ENCODE data around the gene FAM114A2.

The FAM114A2 gene

DNA sequence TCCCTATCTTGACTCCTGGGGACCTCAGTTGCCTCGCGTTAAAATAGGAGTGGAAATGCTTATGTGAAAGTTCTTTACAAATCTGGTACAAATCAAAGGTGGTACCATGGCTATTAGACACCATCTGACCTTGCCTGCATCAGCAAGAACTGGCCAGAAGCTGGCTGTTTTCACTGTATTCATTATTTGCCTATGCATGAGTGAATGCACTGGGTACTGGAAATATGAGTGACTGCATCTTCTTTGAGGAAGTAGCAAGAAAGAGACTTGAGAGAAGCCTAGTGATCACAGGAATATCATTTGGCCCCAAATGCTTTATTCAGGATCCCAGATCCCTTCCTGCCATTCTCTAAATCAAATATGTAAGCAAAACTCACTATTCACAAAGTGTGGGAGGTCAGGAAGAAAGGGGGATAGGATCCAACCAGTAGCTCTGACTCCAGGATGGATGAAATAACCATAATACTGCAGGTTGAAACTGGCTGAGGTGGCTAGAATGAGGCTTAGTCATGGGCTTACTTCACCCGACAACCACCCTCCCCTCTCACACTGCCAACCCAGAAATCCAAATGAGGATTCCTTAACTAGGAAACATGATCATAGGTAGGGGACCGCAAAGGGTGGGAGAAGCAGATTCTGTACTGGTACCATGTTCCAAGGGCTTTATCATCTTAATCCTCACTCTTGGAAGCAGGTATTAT, 56.7 kb downstream of the FAM114A2 start:
- DNase-seq: no peak

DNA sequence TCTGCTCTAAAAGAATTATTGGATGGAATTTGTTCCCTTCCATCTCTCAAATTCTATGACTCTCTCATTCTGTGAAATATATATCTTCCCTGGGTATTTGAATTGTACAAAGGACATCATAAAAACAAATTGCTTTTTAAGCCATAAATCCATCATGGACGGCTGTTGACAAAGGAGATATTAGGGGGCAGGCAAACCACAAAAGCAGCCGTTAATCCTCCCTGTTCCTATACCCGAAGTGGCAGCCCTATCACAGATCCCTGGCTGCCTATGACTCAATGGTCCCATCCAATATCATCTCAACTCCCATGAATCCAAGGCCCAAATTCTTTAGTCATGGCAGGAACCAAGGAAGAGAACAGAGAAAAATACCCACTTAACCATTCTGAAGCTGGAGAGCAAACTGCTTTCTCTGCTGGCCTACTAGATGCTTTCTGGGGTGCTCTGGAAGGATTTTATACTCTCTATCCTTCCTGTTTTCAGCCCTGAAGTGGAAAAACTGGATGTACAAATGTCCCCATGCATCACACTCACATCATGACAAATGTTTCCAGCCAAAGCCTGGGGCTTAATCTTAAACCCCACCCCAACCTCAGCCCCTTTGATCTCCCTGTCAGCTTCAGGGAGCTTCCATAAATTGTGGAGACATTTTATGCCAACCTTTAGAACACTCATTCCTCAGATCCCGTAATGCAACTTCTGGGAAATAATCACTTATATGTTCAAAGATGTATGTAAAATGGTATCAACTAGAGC, 59.5 kb downstream of the FAM114A2 start:
- DNase-seq: no peak

GRCh38 chr5:153974813-153975163, 63.9 kb downstream of the FAM114A2 start:
- no peak for DNase-seq

- peak; percentile 4 for DNase-seq
These were observed 64.4 kb downstream of the FAM114A2 start for GRCh38 chr5:153974131-153974812.

- DNase-seq: no peak
These were observed 66.5 kb downstream of the FAM114A2 start for GRCh38 chr5:153972240-153972639.

DNA sequence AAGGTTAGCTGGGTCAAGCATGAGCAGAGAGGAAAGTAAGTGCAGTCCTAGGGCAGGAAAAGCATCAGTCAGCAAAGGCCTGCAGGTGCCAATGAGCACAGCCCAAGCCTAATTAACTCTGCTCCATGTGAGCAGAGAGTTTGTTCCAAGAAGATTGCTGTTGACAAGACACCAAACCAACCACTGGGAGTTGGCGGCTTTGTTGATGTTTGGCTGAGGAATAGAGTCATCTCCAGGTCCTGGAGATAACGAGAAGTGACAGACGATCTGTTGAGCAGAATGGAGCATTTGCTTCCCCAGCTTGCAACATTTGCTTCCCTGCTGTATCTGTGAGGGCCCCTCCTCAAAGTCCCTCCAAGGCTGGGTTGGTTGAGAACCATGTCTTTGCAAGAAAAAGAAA, 68.2 kb downstream of the FAM114A2 start:
- DNase-seq: no peak

DNA sequence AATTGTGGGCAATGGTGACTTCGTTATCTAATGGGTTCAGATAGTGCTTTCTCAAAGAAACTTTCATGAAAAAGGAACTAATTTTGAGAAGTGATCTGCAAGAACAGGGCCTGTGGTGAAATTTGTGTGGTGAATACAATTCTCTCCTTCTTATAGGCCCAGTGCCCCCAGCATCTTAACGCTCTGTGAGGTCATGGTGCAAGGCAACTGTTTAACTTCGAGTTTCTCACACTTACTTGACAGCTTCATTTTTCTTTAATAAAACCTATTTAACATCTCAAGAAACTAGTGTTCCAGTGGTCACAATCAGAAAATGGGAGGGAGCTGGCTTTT, 69.2 kb downstream of the FAM114A2 start:
- no peak for DNase-seq

- DNase-seq: no peak
These were observed 69.7 kb downstream of the FAM114A2 start for GRCh38 chr5:153968761-153969562.

DNA sequence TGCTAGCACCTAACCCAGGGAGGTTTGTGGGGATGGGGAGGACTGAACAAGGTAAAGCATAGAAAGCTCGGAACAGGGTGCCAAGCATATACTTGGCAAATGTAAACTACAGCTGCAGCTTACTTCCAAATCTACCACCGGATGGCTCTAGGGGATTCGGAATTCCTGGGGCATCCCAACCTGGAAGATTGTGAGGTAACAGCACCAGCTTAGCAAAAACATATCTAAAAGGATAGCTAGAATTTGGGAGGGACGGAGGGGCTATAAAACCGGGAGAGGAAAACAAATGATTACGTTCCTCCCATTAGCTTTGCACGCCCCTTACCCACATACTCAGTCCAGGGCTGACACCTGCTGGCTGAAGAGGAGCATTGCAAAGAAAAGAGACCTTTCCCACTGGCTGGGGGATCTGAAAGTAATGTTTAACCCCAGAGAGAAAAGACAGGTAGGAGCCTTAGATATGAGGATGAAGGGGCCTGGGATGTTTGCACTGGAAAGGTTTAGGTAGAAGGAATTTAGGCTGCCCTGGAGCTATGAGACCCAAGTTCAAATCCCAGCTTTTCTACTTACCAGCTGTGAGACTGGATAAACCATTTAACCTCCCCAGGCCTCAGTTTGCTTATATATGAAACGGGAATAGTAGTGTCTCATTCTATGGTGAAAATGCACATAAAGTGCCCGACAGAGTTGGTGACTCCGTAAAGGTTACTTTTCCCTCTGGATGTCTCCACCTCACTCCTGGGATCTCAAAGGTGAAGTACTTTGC, 73.6 kb downstream of the FAM114A2 start:
- no peak for DNase-seq

GRCh38 chr5:153964191-153964879, 74.4 kb downstream of the FAM114A2 start:
- no peak for DNase-seq

DNA sequence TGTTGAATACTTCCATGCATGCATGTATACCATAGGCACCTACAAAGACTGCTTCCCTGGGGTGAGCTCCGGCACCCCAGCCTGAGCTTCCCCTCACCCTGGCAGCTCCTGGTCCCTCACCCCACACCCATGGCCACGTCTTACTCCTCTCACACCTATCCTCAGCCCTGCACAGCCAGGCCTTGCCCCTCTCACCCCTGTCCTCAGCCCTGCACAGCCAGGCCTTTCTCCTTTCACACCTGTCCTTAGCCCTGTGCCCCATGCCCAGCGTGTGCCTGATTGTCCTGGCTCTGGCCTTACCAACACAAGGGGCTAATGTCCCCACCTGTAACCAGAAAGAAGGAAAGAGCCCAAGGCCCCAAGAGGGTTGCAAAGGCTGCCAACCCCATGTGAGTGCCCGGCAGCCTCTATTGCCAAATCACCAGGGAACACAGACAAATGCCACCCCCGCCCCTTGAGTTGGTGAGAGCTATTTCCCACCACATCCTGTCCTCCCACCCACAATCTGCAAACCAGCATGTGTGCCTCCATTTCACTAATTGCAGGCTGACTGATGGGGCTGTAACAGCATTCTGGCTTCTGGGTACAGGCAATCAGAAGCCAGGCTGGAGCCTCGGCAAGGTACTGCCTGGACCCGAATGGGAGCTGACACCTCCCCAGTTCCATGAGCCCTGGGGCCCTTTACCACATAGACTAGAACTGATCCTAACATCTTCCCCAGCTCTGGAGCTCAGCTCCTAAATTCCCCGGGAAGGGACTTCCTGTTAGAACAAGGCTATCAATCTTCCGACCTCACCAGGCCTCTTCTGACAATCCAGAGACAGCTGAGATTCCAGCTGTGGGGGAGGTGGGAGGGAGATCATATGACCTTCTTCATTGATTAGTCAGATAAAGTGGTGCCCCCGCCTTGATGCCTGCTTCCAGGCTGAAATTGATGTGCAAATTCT, 78.2 kb downstream of the FAM114A2 start:
- DNase-seq: no peak

DNA sequence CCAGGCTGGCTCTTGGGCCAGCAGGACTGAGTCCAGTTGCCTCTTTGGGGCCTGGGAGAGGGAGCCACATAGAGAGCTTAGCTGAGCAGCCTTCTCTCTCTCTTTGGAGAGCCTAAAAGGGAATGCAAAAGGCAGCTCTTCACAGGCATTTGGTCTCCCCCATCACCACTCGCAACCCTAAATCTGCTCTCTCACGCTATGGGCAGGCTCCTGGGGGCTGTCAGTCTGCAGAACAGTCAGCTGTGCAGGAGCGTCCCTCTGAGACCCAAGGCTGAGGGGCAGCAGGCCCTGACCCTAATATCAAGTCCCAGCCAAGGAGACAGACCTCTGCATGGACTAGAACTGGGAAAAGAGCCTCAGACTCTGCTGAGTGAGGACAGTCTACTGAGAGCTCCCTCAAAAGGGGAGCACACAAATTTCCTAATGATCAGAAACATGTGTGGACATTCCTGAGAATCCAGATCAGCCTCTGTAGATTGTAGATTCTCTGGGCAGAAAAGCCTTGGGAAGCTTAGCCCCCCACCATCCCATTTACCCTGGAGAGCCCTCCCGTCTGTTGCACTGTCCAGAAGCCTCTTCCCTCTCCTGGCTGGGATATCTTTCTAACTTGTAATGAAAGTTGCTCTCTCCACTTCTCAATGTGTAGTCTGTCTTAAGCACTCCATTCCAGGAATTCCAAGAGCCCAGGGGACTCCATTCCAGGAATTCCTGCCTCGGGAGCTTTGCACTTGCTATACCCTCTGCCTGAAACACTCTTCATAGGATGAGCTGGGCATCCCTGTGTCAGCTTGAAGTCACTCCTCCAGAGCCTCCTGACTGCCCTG, 79.4 kb downstream of the FAM114A2 start:
- DNase-seq: no peak

GRCh38 chr5:153957205-153957604, 81.5 kb downstream of the FAM114A2 start:
- DNase-seq: no peak

DNA sequence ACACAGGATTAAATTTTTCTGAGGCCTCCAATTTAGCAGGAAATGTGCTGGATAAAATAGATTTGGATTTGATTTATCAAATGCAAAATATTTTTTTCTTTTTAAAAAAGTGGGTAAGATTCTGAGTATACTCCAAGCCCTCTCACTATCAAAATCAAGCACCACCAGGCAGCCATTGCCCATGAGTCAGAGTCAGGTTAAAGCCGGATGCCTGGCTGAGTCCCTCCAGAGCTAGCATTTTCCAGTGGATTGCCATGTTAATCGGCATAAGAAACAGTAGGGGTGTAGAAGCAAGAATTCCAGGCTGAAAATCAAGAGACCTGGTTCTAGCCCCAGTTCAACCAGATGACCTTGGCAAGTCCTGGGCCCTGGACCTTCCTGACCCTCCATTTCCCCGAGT, 85.3 kb downstream of the FAM114A2 start:
- no peak for DNase-seq

DNA sequence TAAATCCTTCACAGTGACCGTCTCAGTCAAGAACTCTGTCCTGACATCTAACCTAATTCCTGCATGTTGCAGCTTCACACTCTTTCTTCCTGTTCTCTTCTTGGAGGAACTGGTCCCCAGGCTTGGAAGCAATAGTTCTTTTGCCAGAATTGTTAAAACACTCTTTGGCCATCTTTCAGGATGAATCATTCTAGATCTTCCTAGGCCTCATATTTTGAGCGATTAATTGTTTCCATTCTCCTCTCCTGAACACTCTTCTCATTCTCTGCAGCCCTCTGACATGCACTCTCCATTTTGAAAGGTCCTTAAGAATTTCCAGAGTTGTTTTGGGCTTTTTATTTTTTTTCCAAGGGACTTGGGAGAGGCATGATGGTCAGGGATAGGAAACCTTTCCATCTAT, 85.8 kb downstream of the FAM114A2 start:
- no peak for DNase-seq

DNA sequence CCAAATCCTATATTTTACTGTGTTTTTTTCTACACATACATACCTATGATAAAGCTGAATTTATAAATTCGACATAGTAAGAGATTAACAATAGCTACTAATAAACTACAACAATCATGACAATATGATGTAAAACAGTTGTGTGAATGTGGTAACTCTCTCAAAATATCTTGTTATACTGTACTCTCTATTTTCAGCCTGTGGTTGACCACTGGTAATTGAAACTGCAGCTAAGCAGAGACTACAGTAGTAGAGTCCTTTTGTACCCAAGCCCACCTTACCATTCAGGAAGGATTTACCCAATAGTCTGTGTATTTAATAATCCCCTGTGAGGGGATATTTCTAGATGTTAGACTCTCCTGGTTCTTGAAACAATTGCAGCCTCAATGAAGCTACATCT, 86.7 kb downstream of the FAM114A2 start:
- DNase-seq: no peak

GRCh38 chr5:153941265-153941664, 97.4 kb downstream of the FAM114A2 start:
- no peak for DNase-seq

Measured in NCI-H1417 treated with DMSO at 0.1 percent for 48 hours (cell line).